Ishikawa (cell line): Measurements from ENCODE around the gene SUPT7L.

Experiments used
- CEBPB ChIP-seq: IDR thresholded peaks from 2 replicates; pipeline ENCODE4 v1.6.1; 2012
- CREB1 ChIP-seq: IDR thresholded peaks from 2 replicates; pipeline ENCODE4 v1.6.1; 2012; ENCODE audit warnings: low read depth
- EGR1 ChIP-seq: IDR thresholded peaks from 2 replicates; pipeline ENCODE4 v1.6.1; 2012
- EP300 ChIP-seq: IDR thresholded peaks from 2 replicates; pipeline ENCODE4 v1.6.1; 2012; ENCODE audit warnings: borderline replicate concordance
- FOXM1 ChIP-seq: IDR thresholded peaks from 2 replicates; pipeline ENCODE4 v1.6.1; 2012; ENCODE audit warnings: low read depth, borderline replicate concordance
- NFIC ChIP-seq: IDR thresholded peaks from 2 replicates; pipeline ENCODE4 v1.6.1; 2012
- RAD21 ChIP-seq: IDR thresholded peaks from 2 replicates; pipeline ENCODE4 v1.6.1; 2012; ENCODE audit warnings: low read depth
- TAF1 ChIP-seq: IDR thresholded peaks from 2 replicates; pipeline ENCODE4 v1.6.1; 2012; ENCODE audit warnings: low read depth, mild to moderate bottlenecking
- TCF12 ChIP-seq: IDR thresholded peaks from 2 replicates; pipeline ENCODE4 v1.6.1; 2012; ENCODE audit warnings: low read depth
- TEAD4 ChIP-seq: IDR thresholded peaks from 2 replicates; pipeline ENCODE4 v1.6.1; 2012
- YY1 ChIP-seq: IDR thresholded peaks from 2 replicates; pipeline ENCODE4 v1.6.1; 2012; ENCODE audit warnings: low read depth
- ZBTB7A ChIP-seq: IDR thresholded peaks from 2 replicates; pipeline ENCODE4 v1.6.1; 2012; ENCODE audit warnings: low read depth
- TF ChIP-seq, protein P1 (sequence below): IDR thresholded peaks from 2 replicates; pipeline ENCODE4 v1.6.1; 2012
- TF ChIP-seq, protein P2 (sequence below): IDR thresholded peaks from 2 replicates; pipeline ENCODE4 v1.6.1; 2012
- TF ChIP-seq, protein P3 (sequence below): IDR thresholded peaks from 2 replicates; pipeline ENCODE4 v1.6.1; 2012; ENCODE audit warnings: low read depth, mild to moderate bottlenecking

The SUPT7L gene

DNA sequence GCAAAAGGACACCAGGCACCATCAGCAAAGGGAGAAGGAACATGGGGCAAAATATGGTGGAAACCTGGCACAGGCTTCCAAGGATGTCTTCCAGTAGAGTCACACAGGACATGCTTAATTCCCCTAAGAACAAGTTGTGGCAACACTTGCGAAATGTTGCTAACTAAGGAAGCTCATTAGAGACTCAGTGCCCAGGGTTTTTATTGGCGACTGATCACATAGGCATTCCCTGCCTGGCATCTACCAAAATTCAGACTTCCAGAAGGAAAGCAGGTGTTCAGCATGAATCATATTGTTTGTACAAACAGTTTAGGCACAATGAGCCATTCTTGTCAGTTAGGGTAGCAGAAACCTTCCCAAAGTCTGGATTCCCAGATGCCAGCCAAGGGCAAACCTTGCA lies 26.0 kb upstream of the SUPT7L start:
- TF ChIP-seq CREB1, result no peak
- TF ChIP-seq, protein P1, sequence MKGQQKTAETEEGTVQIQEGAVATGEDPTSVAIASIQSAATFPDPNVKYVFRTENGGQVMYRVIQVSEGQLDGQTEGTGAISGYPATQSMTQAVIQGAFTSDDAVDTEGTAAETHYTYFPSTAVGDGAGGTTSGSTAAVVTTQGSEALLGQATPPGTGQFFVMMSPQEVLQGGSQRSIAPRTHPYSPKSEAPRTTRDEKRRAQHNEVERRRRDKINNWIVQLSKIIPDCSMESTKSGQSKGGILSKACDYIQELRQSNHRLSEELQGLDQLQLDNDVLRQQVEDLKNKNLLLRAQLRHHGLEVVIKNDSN, result no peak
- no peak for TF ChIP-seq NFIC
- no peak for TF ChIP-seq TCF12
- TF ChIP-seq, protein P2, sequence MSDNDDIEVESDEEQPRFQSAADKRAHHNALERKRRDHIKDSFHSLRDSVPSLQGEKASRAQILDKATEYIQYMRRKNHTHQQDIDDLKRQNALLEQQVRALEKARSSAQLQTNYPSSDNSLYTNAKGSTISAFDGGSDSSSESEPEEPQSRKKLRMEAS, result no peak
- TF ChIP-seq EGR1, result no peak
- no peak for TF ChIP-seq FOXM1
- TF ChIP-seq EP300, result no peak
- TF ChIP-seq, protein P3, sequence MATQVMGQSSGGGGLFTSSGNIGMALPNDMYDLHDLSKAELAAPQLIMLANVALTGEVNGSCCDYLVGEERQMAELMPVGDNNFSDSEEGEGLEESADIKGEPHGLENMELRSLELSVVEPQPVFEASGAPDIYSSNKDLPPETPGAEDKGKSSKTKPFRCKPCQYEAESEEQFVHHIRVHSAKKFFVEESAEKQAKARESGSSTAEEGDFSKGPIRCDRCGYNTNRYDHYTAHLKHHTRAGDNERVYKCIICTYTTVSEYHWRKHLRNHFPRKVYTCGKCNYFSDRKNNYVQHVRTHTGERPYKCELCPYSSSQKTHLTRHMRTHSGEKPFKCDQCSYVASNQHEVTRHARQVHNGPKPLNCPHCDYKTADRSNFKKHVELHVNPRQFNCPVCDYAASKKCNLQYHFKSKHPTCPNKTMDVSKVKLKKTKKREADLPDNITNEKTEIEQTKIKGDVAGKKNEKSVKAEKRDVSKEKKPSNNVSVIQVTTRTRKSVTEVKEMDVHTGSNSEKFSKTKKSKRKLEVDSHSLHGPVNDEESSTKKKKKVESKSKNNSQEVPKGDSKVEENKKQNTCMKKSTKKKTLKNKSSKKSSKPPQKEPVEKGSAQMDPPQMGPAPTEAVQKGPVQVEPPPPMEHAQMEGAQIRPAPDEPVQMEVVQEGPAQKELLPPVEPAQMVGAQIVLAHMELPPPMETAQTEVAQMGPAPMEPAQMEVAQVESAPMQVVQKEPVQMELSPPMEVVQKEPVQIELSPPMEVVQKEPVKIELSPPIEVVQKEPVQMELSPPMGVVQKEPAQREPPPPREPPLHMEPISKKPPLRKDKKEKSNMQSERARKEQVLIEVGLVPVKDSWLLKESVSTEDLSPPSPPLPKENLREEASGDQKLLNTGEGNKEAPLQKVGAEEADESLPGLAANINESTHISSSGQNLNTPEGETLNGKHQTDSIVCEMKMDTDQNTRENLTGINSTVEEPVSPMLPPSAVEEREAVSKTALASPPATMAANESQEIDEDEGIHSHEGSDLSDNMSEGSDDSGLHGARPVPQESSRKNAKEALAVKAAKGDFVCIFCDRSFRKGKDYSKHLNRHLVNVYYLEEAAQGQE, result no peak
- TF ChIP-seq ZBTB7A, result no peak
- no peak for TF ChIP-seq TAF1
- no peak for TF ChIP-seq CEBPB

DNA sequence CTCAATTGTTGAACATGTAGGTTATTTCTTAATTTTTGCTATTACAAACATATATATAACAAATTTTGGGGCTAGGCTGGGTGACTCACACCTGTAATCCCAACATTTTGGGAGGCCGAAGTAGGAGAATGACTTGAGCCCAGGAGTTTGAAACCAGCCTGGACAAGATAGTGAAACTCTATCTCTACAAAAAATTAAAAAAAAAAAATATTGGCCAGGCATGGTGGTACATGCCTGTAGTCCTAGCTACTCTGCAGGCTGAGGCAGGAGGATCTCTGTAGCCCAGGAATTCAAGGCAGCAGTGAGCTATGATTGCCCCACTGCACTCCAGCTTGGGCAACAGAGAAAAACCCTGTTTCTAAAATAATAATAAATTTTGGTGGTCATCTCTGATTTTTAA lies 23.8 kb upstream of the SUPT7L start:
- TF ChIP-seq ZBTB7A (no peak), TCF12 (no peak), FOXM1 (no peak), CREB1 (no peak), TAF1 (no peak), EP300 (no peak), EGR1 (no peak), NFIC (no peak)
- TF ChIP-seq, protein P1, result no peak

DNA sequence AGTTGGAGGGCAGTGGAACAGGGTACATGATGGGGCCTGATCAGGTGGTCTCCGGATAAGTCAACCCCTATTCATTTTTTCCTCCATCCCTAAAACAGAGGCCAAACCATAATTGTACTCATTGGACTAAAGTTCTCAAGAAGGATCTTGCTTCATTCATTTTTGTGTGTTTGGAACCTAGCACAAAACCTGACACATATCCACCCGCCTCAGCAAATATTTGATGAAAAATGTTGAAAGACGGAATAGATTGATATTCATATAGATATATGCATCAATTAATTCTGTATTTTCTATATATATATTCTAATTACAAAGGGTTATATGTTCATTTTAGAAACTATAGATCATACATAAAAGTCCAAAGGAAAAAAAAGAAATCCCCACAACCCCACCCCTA lies 22.2 kb upstream of the SUPT7L start:
- TF ChIP-seq TCF12 (no peak), EP300 (no peak), NFIC (no peak), RAD21 (no peak), FOXM1 (no peak)
- TF ChIP-seq, protein P2, result no peak

DNA sequence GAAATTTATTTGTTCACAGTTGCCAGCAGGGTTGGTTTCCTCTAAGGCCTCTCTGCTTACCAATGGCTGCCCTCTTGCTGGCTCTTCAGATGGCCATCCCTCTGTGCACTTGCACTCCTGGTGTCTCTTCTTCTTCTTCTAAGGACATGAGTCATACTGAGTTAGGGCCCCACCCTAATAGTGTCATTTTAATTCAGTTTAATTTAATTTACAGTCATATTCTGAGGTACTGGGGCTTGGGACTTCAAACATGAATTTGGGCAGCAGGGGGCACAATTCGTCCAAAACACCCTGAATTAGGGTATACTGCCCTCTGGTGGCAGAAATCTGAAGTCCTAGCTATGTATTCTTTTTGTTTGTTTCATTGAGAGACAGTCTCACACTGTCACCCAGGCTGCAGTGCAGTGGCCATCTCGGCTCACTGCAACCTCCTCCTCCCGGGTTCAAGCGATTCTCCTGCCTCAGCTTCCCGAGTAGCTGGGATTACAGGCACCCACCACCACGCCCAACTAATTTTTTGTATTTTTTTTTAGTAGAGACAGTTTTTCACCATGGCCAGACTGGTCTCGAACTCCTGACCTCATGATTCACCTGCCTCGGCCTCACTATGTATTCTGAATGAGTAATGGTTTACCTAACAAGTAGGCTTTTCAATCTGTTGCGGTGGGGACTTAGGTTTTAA lies 20.1 kb upstream of the SUPT7L start:
- TF ChIP-seq TAF1 (no peak), RAD21 (peak; percentile 78), FOXM1 (peak; percentile 24; the same call in 1 of the 2 replicates), EP300 (no peak), YY1 (no peak), TEAD4 (peak; percentile 93)
- TF ChIP-seq, protein P1, result no peak
- TF ChIP-seq, protein P2, result 0 out of 2 replicates have a peak, but pooled peaks have one; percentile 27

DNA sequence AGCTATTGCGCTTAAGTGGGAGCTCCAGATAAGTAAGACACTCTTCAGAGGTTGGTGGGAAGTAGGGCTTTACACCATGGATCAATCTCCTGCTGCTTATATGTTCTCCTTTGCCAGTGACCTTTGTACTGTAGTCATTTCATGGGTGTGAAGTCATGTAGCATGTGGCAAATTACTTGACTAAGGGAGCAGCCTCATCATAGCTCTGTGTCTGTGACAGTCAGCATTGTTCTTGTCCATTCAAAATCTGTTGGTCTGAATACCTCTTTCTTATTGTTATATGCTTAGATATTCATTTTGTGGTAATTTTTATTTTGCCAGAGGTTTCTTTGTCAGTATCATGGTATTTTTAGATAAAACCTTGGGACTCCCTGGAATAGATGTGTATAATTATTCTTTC lies 18.4 kb upstream of the SUPT7L start:
- TF ChIP-seq CEBPB, result no peak
- no peak for TF ChIP-seq RAD21
- TF ChIP-seq YY1, result no peak
- TF ChIP-seq EP300, result no peak

DNA sequence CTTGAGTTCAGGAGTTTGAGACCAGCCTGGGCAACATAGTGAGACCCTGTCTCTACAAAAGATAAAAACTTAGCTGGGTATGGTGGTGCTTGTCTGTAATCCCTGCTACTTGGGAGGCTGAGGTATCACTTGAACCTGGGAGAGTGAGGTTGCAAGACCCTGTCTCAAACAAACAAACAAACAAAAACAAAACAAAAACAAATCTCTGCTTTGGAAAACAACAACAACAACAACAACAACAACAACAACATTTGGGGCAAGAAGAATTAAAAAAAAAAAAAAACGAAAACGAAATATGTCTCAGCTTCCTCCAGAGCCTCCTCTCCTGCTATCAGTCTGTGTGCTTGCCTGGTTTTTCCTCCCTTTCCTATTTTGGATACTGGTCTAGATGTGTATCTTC lies 17.2 kb upstream of the SUPT7L start:
- TF ChIP-seq EP300, result no peak
- TF ChIP-seq TEAD4, result no peak
- TF ChIP-seq TAF1, result no peak

DNA sequence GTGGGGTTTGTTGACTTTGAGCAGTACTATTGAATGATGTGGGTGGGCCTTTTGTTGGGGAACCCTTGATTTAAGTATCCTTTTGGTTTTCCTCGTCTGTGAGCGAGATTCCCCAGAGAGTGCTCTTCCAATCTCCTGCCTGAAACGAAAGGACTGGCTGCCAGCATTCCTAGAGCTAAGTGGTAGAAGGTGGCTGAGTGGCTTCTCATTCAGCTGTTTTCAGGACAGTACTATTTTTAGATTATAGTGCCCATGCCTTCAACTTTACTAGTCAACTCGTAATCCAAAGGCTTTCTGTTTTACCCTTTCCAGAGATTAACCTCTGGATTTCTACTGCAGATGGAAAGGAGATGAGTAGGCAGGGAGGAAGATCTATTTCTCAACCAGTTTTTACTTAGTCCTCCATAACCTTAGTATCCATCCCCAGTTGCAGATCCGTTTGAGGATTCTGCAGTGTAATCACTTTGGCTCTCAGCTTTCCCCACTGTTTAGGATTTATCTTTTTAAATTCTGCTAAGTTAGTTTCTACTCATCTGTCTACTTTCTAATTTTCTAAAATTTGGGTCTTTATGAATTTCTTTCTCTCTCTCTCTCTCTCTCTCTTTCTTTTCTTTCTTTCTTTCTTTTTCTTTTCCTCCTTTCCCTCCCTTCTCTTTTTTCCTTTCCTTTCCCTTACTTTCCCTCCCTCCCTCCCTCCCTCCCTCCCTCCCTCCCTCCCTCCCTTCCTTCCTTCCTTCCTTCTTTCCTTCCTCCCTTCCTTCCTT lies 9.5 kb upstream of the SUPT7L start:
- TF ChIP-seq ZBTB7A (no peak), TEAD4 (no peak), TCF12 (no peak), YY1 (no peak), CREB1 (no peak), EP300 (no peak), NFIC (no peak), EGR1 (no peak), TAF1 (no peak), CEBPB (no peak), RAD21 (no peak), FOXM1 (no peak)
- TF ChIP-seq, protein P3, result no peak
- TF ChIP-seq, protein P1, result no peak
- TF ChIP-seq, protein P2, result no peak
